ENCODE measurements around the gene SGK2. TPM values are rescaled to one million over a fixed set of nuclear protein-coding genes. Genes with fewer than 3 reads are reported as not detected.

The SGK2 gene
- total and polyA plus RNA-seq, 2 of the 13 experiments (the other 11 are each of a cell fraction or from before 2014, with no cell fraction given): 6.2 to 29.4 TPM

GRCh38 chr20:43530321-43531090 lies 28.3 kb upstream of the SGK2 start (continued):
- peak; percentile 92 for TF ChIP-seq TBX2 (CRISPR knock-in tag; IDR thresholded peaks at IDR 0.05; ENCODE audit: borderline replicate concordance)
- peak; percentile 93 for TF ChIP-seq ZFP41 (CRISPR knock-in tag; IDR thresholded peaks at IDR 0.05; ENCODE audit: borderline replicate concordance)
- peak; percentile 54 to 77; a peak in 3 of 4 replicates for TF ChIP-seq HMGXB4 (CRISPR knock-in tag; IDR thresholded peaks at IDR 0.05; ENCODE audit: borderline replicate concordance in 1 of 2, low read depth in 1 of 2)
- TF ChIP-seq MNT (IDR thresholded peaks at IDR 0.05): peak; percentile 96
- TF ChIP-seq CBX5 (CRISPR knock-in tag; IDR thresholded peaks at IDR 0.05; ENCODE audit: borderline replicate concordance): 0 out of 2 replicates have a peak, but pooled peaks have one; percentile 70
- TF ChIP-seq TP53 (CRISPR knock-in tag; conservative IDR thresholded peaks at IDR 0.05): no peak
- TF ChIP-seq MIER3 (CRISPR knock-in tag; IDR thresholded peaks at IDR 0.05; ENCODE audit: borderline replicate concordance): peak; percentile 96
- peak; percentile 97 for TF ChIP-seq ZBTB43 (CRISPR knock-in tag; conservative IDR thresholded peaks at IDR 0.05)
- TF ChIP-seq ZBTB7A (CRISPR knock-in tag; IDR thresholded peaks at IDR 0.05): peak; percentile 98
- TF ChIP-seq FOXJ3 (CRISPR knock-in tag; IDR thresholded peaks at IDR 0.05; ENCODE audit: borderline replicate concordance): no peak
- TF ChIP-seq ZNF670 (CRISPR knock-in tag; IDR thresholded peaks at IDR 0.05; ENCODE audit: borderline replicate concordance): peak; percentile 81; the same call in 1 of the 2 replicates
- no peak for TF ChIP-seq ADNP (CRISPR knock-in tag; IDR thresholded peaks at IDR 0.05)
- TF ChIP-seq MXI1 (IDR thresholded peaks at IDR 0.05; ENCODE audit: borderline replicate concordance, low read depth, low read length): peak; percentile 98
- TF ChIP-seq MAZ (IDR thresholded peaks at IDR 0.05; ENCODE audit: borderline replicate concordance, low read depth, low read length): peak; percentile 62
- peak; percentile 67; the same call in 1 of the 2 replicates for TF ChIP-seq MAZ (CRISPR knock-in tag; IDR thresholded peaks at IDR 0.05; ENCODE audit: low read depth)
- TF ChIP-seq AKAP8 (CRISPR knock-in tag; IDR thresholded peaks at IDR 0.05): 0 out of 2 replicates have a peak, but pooled peaks have one; percentile 49
- TF ChIP-seq ZNF768 (CRISPR knock-in tag; IDR thresholded peaks at IDR 0.05): peak; percentile 41; the same call in 1 of the 2 replicates
- no peak for TF ChIP-seq ZNF343 (CRISPR knock-in tag; IDR thresholded peaks at IDR 0.05)
- TF ChIP-seq SNAPC4 (CRISPR knock-in tag; IDR thresholded peaks at IDR 0.05): peak; percentile 56; the same call in 1 of the 2 replicates
- TF ChIP-seq IKZF1 (IDR thresholded peaks at IDR 0.05): no peak

Data from HepG2 (cell line).